K562 (cell line): ENCODE data around the gene CDKN2B-AS1. TPM values are rescaled to one million over a fixed set of nuclear protein-coding genes. Genes with fewer than 3 reads are reported as not detected.

Experiments used
- ATAC-seq: fragments of 200-7000 bp; cut with Tn5 transposase; 3 replicates; pipeline ENCODE4 v1.9.1; 2020; ENCODE audit warnings: moderate library complexity
- BruUV-seq: library from RNA; stranded (reverse); fragments of 400-500 nt; replicated peaks from 2 replicates; lab custom pipeline; 2021; lab: Mats Ljungman, UMichigan
- CTCF ChIA-PET: fragments of 300-600 bp; formaldehyde crosslinking; extraction: SDS; loops from one replicate; lab custom pipeline; 2021; ENCODE audit warnings: low intra/inter-chr PET ratio; lab: Yijun Ruan, JAX
- POLR2A ChIA-PET: fragments of 300-600, 350-650 bp; sonication (Branson Sonifier 250); formaldehyde crosslinking; extraction: SDS; loops from one replicate; lab custom pipeline; 2021; ENCODE audit warnings: antibody characterized with exemption, inconsistent platforms; lab: Yijun Ruan, JAX
- DNase-seq, 4 experiments: peaks; one replicate each; pipeline versions ENCODE4 v3.0.0 to v3.0.0-alpha.2; 2011 to 2018; ENCODE audit warnings: low spot score in 3 of 4, mixed read lengths in 3 of 4; ENCODE audit errors: extremely low read depth in 1 of 4
- FAIRE-seq: peaks from 2 replicates; lab custom pipeline; 2011; peaks lifted over from hg19 to GRCh38; lab: Jason Lieb, UNC
- H2AFZ ChIP-seq: 2 replicates; pipeline ENCODE4 v1.6.0; 2011; ENCODE audit warnings: low read depth, low read length, control low read depth, inconsistent platforms
- H3K27ac ChIP-seq: fragments of 200-600 bp; 3 replicates; pipeline ENCODE4 v1.8.0; 2011; ENCODE audit warnings: low read depth, mild to moderate bottlenecking, control low read depth, inconsistent platforms, low read length, moderate library complexity, mixed read lengths; ENCODE audit errors: extremely low read depth
- H3K27me3 ChIP-seq, 2 experiments: fragments of 300-600 bp in 1 of 2; 2 replicates in 1 of 2; 3 replicates in 1 of 2; pipeline versions ENCODE4 v1.6.0 to v1.8.0; 2011; ENCODE audit warnings: inconsistent platforms in 2 of 2, low read length in 2 of 2, mild to moderate bottlenecking in 1 of 2, mixed read lengths in 1 of 2, moderate library complexity in 1 of 2; ENCODE audit not compliant: control insufficient read depth in 2 of 2, insufficient read depth in 2 of 2
- H3K36me3 ChIP-seq: fragments of 300-600 bp; 3 replicates; pipeline ENCODE4 v1.8.0; 2011; ENCODE audit warnings: mild to moderate bottlenecking, low read length, inconsistent platforms; ENCODE audit not compliant: control insufficient read depth, insufficient read depth
- H3K4me1 ChIP-seq, 2 experiments: fragments of 200-600 bp in 1 of 2; replicated peaks in 1 of 2; 2 replicates in 1 of 2; 3 replicates in 1 of 2; pipeline versions ENCODE4 v1.5.1 to v1.8.0; 2011; ENCODE audit warnings: inconsistent platforms in 2 of 2, low read length in 2 of 2, mild to moderate bottlenecking in 1 of 2, mixed read lengths in 1 of 2, moderate library complexity in 1 of 2; ENCODE audit not compliant: control insufficient read depth in 2 of 2, insufficient read depth in 2 of 2
- H3K4me2 ChIP-seq: 2 replicates; pipeline ENCODE4 v1.6.1; 2011; ENCODE audit warnings: low read length, control low read depth, inconsistent platforms, mixed read lengths; ENCODE audit not compliant: insufficient read depth
- H3K4me3 ChIP-seq: fragments of 200-600 bp; sonication (generic), shearing (Covaris generic); 2 replicates; pipeline ENCODE4 v1.5.1; 2016; ENCODE audit warnings: control low read depth, inconsistent platforms
- H3K79me2 ChIP-seq: fragments of 200-600 bp; 3 replicates; pipeline ENCODE4 v1.8.0; 2011; ENCODE audit warnings: low read length, inconsistent platforms; ENCODE audit not compliant: control insufficient read depth, insufficient read depth
- H3K9ac ChIP-seq, 2 experiments: 2 replicates each; pipeline versions ENCODE4 v1.6.0 to v1.6.1; 2011; ENCODE audit warnings: low read depth in 2 of 2, low read length in 2 of 2, control low read depth in 1 of 2, inconsistent platforms in 1 of 2, mild to moderate bottlenecking in 1 of 2, mixed read lengths in 1 of 2; ENCODE audit not compliant: insufficient read depth in 1 of 2
- H3K9me1 ChIP-seq: one replicate; pipeline ENCODE4 v1.6.0; 2011; ENCODE audit warnings: inconsistent platforms, mild to moderate bottlenecking, low read length, moderate library complexity; ENCODE audit not compliant: control insufficient read depth, insufficient read depth
- H3K9me3 ChIP-seq: replicated peaks from 2 replicates; pipeline ENCODE4 v1.5.1; 2011; ENCODE audit warnings: low read depth, low read length, inconsistent platforms; ENCODE audit not compliant: control insufficient read depth, insufficient read depth
- H4K20me1 ChIP-seq: replicated peaks from 2 replicates; pipeline ENCODE4 v1.6.1; 2011; ENCODE audit warnings: low read length, inconsistent platforms, mixed read lengths; ENCODE audit not compliant: control insufficient read depth, insufficient read depth
- E2F3 ChIP-seq: fragments of 250-450 bp; sonication (Bioruptor Pico); IDR thresholded peaks from 2 replicates; pipeline ENCODE4 v1.4.0; 2020; ENCODE audit warnings: mild to moderate bottlenecking
- FOXM1 ChIP-seq, 2 experiments: fragments of 450-650 bp in 1 of 2; sonication (generic) in 1 of 2; formaldehyde crosslinking in 1 of 2; IDR thresholded peaks; 2 replicates each; pipeline versions ENCODE4 v1.6.1 to v1.9.0; 2017 to 2022; ENCODE audit warnings: low read depth in 2 of 2, mild to moderate bottlenecking in 2 of 2, missing genetic modification reagents in 1 of 2, moderate library complexity in 1 of 2
- FOXP4 ChIP-seq: sonication (generic); formaldehyde crosslinking; IDR thresholded peaks from 2 replicates; pipeline ENCODE4 v1.8.0; 2022; ENCODE audit warnings: mild to moderate bottlenecking, missing genetic modification reagents, borderline replicate concordance
- GABPA ChIP-seq: fragments of 200-800 bp; sonication (Bioruptor generic); conservative IDR thresholded peaks from 2 replicates; pipeline ENCODE4 v1.6.1; 2016; ENCODE audit warnings: low read depth, missing genetic modification characterization, missing compliant biosample characterization
- HDGF ChIP-seq: fragments of 450-650 bp; IDR thresholded peaks from 2 replicates; pipeline ENCODE4 v1.6.1; 2016
- PHB ChIP-seq: fragments of 250-450 bp; sonication (Bioruptor Pico); IDR thresholded peaks from 2 replicates; pipeline ENCODE4 v1.5.0; 2021
- TRIM28 ChIP-seq: fragments of 450-650 bp; IDR thresholded peaks from 2 replicates; pipeline ENCODE4 v1.6.1; 2017
- ZBED1 ChIP-seq: IDR thresholded peaks from 2 replicates; pipeline ENCODE4 v1.6.1; 2014
- ZBTB12 ChIP-seq: fragments of 250-450 bp; sonication (Bioruptor Pico); IDR thresholded peaks from 2 replicates; pipeline ENCODE4 v1.4.0; 2020
- WGBS: fragments of 100-300 bp; shearing (Covaris generic); methylation state at CpG from one replicate; pipeline ENCODE4 v1.1.6; 2016; ENCODE audit warnings: low coverage, mixed read lengths; ENCODE audit not compliant: insufficient coverage; ENCODE audit errors: missing lambda C conversion rate; 5-methylcytosine and 5-hydroxymethylcytosine counted together
- in situ Hi-C: fragments of 300-500 bp; cut with MboI; formaldehyde crosslinking; loops from 4 replicates; pipeline ENCODE4 v1.15.0; 2018; ENCODE audit warnings: inconsistent platforms, mixed read lengths
- intact Hi-C: fragments of 100-400 bp; cut with micrococcal nuclease; formaldehyde crosslinking; loops from 2 replicates; pipeline ENCODE4 v1.14.2; 2022
- polyA plus RNA-seq, 8 experiments: library from polyadenylated mRNA; depleted of rRNA in 4 of 8; stranded (reverse) in 5 of 8; unstranded in 3 of 8; fragments of >200 nt; fragmentation: Nextera tagmentation in 2 of 8; fragmentation: Illumina TruSeq in 1 of 8; extraction: Ambion mirVana in 2 of 8; extraction: Trizol in 1 of 8; gene quantifications; 2 replicates each; pipeline versions ENCODE4 v1.2.1 to v1.2.3, GENCODE V29; 2011 to 2014; ENCODE audit warnings: inconsistent platforms in 1 of 8, missing spikeins in 1 of 8
- total RNA-seq, 7 experiments: library from RNA; depleted of rRNA in 6 of 7; stranded (reverse); fragments of >200 nt in 6 of 7; fragmentation: Illumina TruSeq in 2 of 7; extraction: Trizol in 2 of 7; gene quantifications; 2 replicates each; pipeline versions ENCODE4 v1.2.1 to v1.2.3, GENCODE V29; 2011 to 2021; ENCODE audit warnings: low replicate concordance in 1 of 7

Gene CDKN2B-AS1
- total and polyA plus RNA-seq, 9 of the 15 experiments (the other 6 are each of a cell fraction or from before 2014, with no cell fraction given), result not detected

GRCh38 chr9:22079873-22080341, 85.3 kb downstream of the CDKN2B-AS1 start:
- CTCF ChIA-PET, result no interaction called here

More at GRCh38 chr9:22079873-22080341, 85.3 kb downstream of the CDKN2B-AS1 start:
- H3K79me2 ChIP-seq, result no peaks in the 10 kb centered on the region
- intact Hi-C loops, result no loop called here
- WGBS, result no CpG with 5 or more reads among the region's 4 CpGs
- TF ChIP-seq FOXM1 (IDR thresholded peaks at IDR 0.05; ENCODE audit: low read depth) (no peak), FOXM1 (CRISPR knock-in tag; IDR thresholded peaks at IDR 0.05; ENCODE audit: low read depth) (no peak), HDGF (no peak), ZBTB12 (CRISPR knock-in tag) (no peak), TRIM28 (no peak), GABPA (no peak), PHB (no peak), E2F3 (CRISPR knock-in tag) (no peak), ZBED1 (no peak), FOXP4 (CRISPR knock-in tag) (no peak)
- H3K9me1 ChIP-seq, result no peaks in the 10 kb centered on the region
- H3K36me3 ChIP-seq, result no peaks in the 10 kb centered on the region
- no peak overlapping the region for H3K9ac ChIP-seq
- POLR2A ChIA-PET, result no interaction called here
- H3K9me3 ChIP-seq, result no peaks in the 10 kb centered on the region
- ATAC-seq, result no peak
- H2AFZ ChIP-seq, result no peak overlapping the region
- BruUV-seq, result no TSS peak
- no peaks in the 10 kb centered on the region for H3K27me3 ChIP-seq
- no peaks in the 10 kb centered on the region for H4K20me1 ChIP-seq
- no peak overlapping the region for H3K4me3 ChIP-seq
- in situ Hi-C loops, result no loop called here
- H3K4me1 ChIP-seq, result no peaks in the 10 kb centered on the region
- no peak overlapping the region for H3K27ac ChIP-seq
- H3K4me2 ChIP-seq, result no peak overlapping the region
- FAIRE-seq, result no peak
- no peak for DNase-seq
